Muscle of back (tissue), 10 donors: ENCODE data around the gene ZPR1. TPM values are rescaled to one million over a fixed set of nuclear protein-coding genes. Genes with fewer than 3 reads are reported as not detected.

Source experiments
- polyA plus RNA-seq, 10 donors: library from polyadenylated mRNA; unstranded; fragments of 120-200 nt; gene quantifications; one replicate each; pipeline ENCODE4 v1.2.1, GENCODE V29; 2013; ENCODE audit not compliant: insufficient read length in 10 of 10

ZPR1 gene
- polyA plus RNA-seq, 10 donors: 35.7 to 46.6 (median 38.7) TPM

Other genes with a start within 250 kb of the ZPR1 start
- gene BUD13, start 15.0 kb downstream of the ZPR1 start, polyA plus RNA-seq: 10 to 100 TPM; 16.9 to 23.8 (median 18.0) TPM
- not detected for gene APOA5, start 3.9 kb upstream of the ZPR1 start, polyA plus RNA-seq
- under 1 TPM in 1 of 10 donors, not detected in 9; 0.88 TPM for gene APOA4, start 35.3 kb upstream of the ZPR1 start, polyA plus RNA-seq
- 1 to 10 TPM in 2 of 10 donors, not detected in 8; 1.3 to 1.8 TPM for gene APOC3, start 41.9 kb upstream of the ZPR1 start, polyA plus RNA-seq
- 1 to 10 TPM in 9 of 10 donors, under 1 TPM in 1; 0.74 to 6.2 (median 1.7) TPM for gene APOA1, start 49.6 kb upstream of the ZPR1 start, polyA plus RNA-seq